GM12872 (cell line): ENCODE data around the gene RNF20.

Experiments used
- TF ChIP-seq, protein P1 (sequence below): IDR thresholded peaks from 3 replicates; pipeline ENCODE4 v1.5.1; 2011; ENCODE audit warnings: low read depth, mild to moderate bottlenecking, low read length, moderate library complexity; ENCODE audit not compliant: insufficient read depth

The RNF20 gene

DNA sequence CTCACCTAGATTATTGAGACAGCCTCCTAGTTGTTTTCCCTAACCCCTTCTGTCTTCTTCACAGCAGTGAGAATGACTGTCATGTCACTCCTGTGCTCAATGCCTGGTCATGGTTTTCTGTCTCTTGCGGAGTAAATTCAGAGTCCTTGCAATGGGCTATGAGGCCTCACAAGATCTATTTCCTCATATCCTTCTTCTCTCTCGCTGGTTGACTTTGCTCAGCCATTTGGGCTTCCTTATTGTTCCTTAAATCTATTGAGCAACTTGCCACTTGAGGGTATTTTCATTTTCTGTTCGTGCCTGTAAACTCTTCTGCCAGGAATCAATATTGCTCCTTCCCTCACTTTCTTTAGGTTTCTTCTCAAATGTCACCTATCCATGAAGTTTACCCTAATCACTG is 52.1 kb downstream of the RNF20 start:
- TF ChIP-seq, protein P1, sequence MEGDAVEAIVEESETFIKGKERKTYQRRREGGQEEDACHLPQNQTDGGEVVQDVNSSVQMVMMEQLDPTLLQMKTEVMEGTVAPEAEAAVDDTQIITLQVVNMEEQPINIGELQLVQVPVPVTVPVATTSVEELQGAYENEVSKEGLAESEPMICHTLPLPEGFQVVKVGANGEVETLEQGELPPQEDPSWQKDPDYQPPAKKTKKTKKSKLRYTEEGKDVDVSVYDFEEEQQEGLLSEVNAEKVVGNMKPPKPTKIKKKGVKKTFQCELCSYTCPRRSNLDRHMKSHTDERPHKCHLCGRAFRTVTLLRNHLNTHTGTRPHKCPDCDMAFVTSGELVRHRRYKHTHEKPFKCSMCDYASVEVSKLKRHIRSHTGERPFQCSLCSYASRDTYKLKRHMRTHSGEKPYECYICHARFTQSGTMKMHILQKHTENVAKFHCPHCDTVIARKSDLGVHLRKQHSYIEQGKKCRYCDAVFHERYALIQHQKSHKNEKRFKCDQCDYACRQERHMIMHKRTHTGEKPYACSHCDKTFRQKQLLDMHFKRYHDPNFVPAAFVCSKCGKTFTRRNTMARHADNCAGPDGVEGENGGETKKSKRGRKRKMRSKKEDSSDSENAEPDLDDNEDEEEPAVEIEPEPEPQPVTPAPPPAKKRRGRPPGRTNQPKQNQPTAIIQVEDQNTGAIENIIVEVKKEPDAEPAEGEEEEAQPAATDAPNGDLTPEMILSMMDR = no peak

DNA sequence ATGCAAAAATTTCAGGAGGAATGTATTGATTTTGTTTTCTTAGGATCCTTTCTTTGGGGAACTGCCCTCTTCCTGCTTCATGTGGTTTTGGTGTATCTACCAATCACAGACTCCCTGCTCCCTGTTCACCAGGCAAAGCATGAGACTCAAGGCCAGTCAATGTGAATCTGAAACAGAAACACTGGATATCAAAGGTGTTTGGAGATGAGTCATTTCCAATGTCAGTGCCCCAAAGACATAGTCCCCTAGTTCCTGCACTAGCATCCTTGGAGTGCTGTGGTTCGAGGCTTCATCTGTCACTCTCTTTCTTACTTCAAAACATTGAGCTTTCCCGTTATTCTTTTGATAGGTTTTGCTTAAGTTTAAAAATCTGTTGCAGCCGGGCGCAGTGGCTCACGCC is 53.0 kb downstream of the RNF20 start:
- TF ChIP-seq, protein P1 = no peak

DNA sequence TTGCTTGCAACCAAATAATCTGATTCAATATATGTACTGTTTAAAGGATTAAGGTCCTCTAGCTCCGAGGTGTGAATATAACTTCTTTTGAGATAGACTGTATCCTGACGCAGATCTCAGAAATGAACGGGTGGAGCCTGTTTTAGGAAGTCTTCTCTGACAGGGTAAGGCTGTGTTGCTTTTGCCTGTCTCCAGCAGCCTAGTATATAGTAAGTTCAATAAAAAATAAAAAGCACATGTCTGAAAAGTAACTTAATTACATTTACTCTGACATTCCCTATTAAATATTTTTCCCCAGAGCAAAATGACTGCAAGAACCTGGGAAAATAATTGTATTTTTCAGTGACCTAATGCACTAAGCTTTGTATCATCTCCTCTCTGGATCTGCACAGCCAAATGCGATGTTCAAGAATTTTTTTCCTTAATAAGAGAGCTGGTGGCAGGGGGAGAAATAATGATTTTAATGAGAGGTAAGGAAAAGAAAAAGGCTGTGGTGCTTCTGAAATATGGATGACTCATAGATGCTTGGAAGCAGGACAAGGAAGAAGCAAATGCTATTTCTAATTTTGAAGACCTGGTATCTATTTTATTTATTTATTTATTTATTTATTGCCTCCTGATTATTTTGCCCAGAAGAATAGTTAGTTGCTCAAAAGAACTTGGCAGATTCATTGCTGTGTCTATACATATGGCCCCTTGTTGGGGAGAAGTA is 53.8 kb downstream of the RNF20 start:
- TF ChIP-seq, protein P1 = no peak

DNA sequence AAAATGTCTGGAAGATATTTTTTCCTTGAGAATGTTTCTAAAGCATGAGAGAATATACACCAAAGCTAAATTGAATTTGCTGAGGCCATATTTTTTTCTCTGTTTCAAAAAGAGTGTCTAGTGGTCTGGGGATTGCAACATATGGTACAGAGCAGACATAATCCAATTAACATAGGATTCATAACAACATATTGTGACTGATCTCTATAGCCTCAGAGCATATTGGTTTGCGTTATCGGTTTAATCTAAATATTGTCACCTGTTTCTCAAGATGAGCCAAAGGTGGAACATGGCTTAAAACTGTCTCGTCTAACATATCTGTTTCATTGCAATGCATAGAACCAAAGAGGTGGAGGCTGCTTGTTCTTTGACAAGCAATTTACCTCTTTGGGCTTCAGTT is 57.2 kb downstream of the RNF20 start:
- TF ChIP-seq, protein P1 = no peak

DNA sequence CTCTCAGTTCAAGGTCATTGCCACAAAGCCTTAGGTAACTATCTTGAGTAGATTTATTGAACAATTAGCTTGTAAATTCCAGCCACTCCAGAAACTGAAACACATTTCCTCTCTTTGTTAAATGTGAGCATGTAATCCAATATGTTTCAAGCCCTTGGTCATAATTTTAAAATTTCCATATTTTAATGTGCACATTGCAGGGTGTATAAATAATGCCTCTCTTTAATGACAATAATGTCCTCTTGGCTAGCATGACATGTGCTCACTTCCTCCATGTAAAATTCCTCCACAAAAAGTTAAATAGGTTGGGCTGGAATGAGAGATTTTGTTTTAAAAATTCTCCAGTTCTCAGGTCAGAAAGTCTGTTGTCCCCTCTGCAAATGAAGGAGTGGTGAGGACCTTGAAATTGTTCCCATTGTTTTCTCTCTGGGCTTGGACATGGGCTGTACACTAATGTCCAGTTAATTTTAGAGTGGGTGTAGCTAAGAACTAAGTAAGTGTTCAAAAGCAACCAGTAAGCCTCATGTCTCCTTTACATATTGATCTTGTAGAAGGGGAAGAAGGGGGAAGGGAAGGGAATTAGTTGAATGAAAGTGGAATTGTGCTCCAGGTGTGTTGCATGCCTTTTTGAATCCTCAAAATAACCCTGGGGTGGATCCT is 58.3 kb downstream of the RNF20 start:
- TF ChIP-seq, protein P1 = no peak

DNA sequence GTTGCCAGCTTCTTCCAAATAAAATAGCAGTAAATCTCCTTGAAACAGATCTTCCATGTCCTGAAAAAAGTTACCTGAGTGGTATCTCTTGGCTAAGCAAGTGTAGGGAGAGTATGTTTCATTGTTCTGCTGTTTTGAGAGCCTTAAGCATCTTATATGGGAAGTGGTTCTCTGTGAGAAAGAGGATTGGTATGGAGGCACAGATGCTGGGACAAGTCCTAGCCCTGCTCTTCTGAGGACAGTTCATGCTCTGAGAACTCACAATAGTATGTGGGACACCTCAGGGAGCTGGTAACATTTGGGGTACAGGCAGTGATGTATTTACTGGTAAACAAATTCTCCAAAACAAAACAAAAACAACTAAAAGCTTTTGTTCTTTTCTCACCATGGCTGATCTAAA is 59.1 kb downstream of the RNF20 start:
- TF ChIP-seq, protein P1 = no peak

DNA sequence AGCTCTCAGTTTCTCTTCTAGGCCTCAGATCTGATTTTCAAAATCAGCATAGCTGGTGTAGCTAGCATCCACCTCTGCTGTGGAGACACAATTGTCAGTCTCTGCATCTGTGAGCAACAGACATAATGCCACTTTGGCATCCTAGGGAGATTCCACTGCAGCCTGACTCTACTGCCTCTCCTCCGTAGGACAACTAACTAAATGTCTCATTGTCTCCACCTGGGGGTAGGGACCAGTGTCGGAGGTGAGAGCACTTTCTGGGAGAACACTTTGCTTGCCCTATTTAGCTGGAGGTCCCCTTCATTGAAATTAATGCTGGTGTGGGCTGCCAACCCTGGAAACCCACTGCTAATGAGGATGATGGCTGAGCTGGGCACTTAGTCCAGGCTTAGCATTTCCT is 59.7 kb downstream of the RNF20 start:
- TF ChIP-seq, protein P1 = no peak
